ENCODE measurements around the gene LAMA5.

DNA sequence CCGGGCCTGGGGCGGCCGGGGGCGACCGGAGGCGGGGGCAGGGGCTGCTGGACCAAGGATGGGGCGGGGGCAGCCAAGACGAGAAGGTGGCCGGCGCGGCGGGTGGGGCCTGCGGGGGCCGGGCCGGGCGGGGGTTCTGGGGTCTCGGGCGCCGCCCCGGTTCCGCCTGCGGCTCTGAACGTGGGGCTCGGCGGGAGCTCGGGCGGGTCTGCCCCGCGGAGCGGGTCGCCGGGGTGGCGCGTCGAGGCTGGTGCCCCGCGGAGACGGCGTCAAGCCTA, 64.1 kb downstream of the LAMA5 start:
- TF ChIP-seq JUN (IDR thresholded peaks at IDR 0.05; ENCODE audit: low read depth, low read length) = no peak
- no peak for TF ChIP-seq SP1 (IDR thresholded peaks at IDR 0.05; ENCODE audit: low read depth, low read length)
- TF ChIP-seq GABPA (IDR thresholded peaks at IDR 0.05; ENCODE audit: borderline replicate concordance, insufficient read depth, low read length) = no peak
- TF ChIP-seq CTBP2 (IDR thresholded peaks at IDR 0.05; ENCODE audit: borderline replicate concordance, insufficient read depth, insufficient read length, low read length) = no peak
- TF ChIP-seq, protein P1, sequence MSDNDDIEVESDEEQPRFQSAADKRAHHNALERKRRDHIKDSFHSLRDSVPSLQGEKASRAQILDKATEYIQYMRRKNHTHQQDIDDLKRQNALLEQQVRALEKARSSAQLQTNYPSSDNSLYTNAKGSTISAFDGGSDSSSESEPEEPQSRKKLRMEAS (IDR thresholded peaks at IDR 0.05) = no peak
- TF ChIP-seq, protein P2, sequence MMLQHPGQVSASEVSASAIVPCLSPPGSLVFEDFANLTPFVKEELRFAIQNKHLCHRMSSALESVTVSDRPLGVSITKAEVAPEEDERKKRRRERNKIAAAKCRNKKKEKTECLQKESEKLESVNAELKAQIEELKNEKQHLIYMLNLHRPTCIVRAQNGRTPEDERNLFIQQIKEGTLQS (IDR thresholded peaks at IDR 0.05; ENCODE audit: insufficient read depth, low read depth, low read length) = no peak
- TF ChIP-seq, protein P3, sequence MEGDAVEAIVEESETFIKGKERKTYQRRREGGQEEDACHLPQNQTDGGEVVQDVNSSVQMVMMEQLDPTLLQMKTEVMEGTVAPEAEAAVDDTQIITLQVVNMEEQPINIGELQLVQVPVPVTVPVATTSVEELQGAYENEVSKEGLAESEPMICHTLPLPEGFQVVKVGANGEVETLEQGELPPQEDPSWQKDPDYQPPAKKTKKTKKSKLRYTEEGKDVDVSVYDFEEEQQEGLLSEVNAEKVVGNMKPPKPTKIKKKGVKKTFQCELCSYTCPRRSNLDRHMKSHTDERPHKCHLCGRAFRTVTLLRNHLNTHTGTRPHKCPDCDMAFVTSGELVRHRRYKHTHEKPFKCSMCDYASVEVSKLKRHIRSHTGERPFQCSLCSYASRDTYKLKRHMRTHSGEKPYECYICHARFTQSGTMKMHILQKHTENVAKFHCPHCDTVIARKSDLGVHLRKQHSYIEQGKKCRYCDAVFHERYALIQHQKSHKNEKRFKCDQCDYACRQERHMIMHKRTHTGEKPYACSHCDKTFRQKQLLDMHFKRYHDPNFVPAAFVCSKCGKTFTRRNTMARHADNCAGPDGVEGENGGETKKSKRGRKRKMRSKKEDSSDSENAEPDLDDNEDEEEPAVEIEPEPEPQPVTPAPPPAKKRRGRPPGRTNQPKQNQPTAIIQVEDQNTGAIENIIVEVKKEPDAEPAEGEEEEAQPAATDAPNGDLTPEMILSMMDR (IDR thresholded peaks at IDR 0.05; ENCODE audit: control extremely low read depth in 1 of 3, insufficient read depth in 1 of 3, low read depth in 1 of 3, low read length in 3 of 3) = no peak
- no peak for TF ChIP-seq SIRT6 (IDR thresholded peaks at IDR 0.05; ENCODE audit: low read length)
- TF ChIP-seq YY1 (IDR thresholded peaks at IDR 0.05; ENCODE audit: low read depth, low read length) = no peak
- no peak for TF ChIP-seq GTF2F1 (IDR thresholded peaks at IDR 0.05; ENCODE audit: borderline replicate concordance, low read depth, low read length)
- TF ChIP-seq ZNF274 (IDR thresholded peaks at IDR 0.05; ENCODE audit: borderline replicate concordance, extremely low read depth, low read length) = no peak

All from H1 (cell line).